K562 (cell line): Measurements from ENCODE around the gene ATP8A1. TPM values are rescaled to one million over a fixed set of nuclear protein-coding genes. Genes with fewer than 3 reads are reported as not detected.

Experiments
- ATAC-seq: fragments of 200-7000 bp; cut with Tn5 transposase; 3 replicates; pipeline ENCODE4 v1.9.1; 2020; ENCODE audit warnings: moderate library complexity
- BruUV-seq: library from RNA; stranded (reverse); fragments of 400-500 nt; replicated peaks from 2 replicates; lab custom pipeline; 2021; lab: Mats Ljungman, UMichigan
- CTCF ChIA-PET: fragments of 300-600 bp; formaldehyde crosslinking; extraction: SDS; loops from one replicate; lab custom pipeline; 2021; ENCODE audit warnings: low intra/inter-chr PET ratio; lab: Yijun Ruan, JAX
- POLR2A ChIA-PET: fragments of 300-600, 350-650 bp; sonication (Branson Sonifier 250); formaldehyde crosslinking; extraction: SDS; loops from one replicate; lab custom pipeline; 2021; ENCODE audit warnings: antibody characterized with exemption, inconsistent platforms; lab: Yijun Ruan, JAX
- DNase-seq, 4 experiments: peaks; one replicate each; pipeline versions ENCODE4 v3.0.0 to v3.0.0-alpha.2; 2011 to 2018; ENCODE audit warnings: low spot score in 3 of 4, mixed read lengths in 3 of 4; ENCODE audit errors: extremely low read depth in 1 of 4
- FAIRE-seq: peaks from 2 replicates; lab custom pipeline; 2011; peaks lifted over from hg19 to GRCh38; lab: Jason Lieb, UNC
- H2AFZ ChIP-seq: 2 replicates; pipeline ENCODE4 v1.6.0; 2011; ENCODE audit warnings: low read depth, low read length, control low read depth, inconsistent platforms
- H3K27ac ChIP-seq: fragments of 200-600 bp; 3 replicates; pipeline ENCODE4 v1.8.0; 2011; ENCODE audit warnings: low read depth, mild to moderate bottlenecking, control low read depth, inconsistent platforms, low read length, moderate library complexity, mixed read lengths; ENCODE audit errors: extremely low read depth
- H3K27me3 ChIP-seq, 2 experiments: fragments of 300-600 bp in 1 of 2; 2 replicates in 1 of 2; 3 replicates in 1 of 2; pipeline versions ENCODE4 v1.6.0 to v1.8.0; 2011; ENCODE audit warnings: inconsistent platforms in 2 of 2, low read length in 2 of 2, mild to moderate bottlenecking in 1 of 2, mixed read lengths in 1 of 2, moderate library complexity in 1 of 2; ENCODE audit not compliant: control insufficient read depth in 2 of 2, insufficient read depth in 2 of 2
- H3K36me3 ChIP-seq: fragments of 300-600 bp; 3 replicates; pipeline ENCODE4 v1.8.0; 2011; ENCODE audit warnings: mild to moderate bottlenecking, low read length, inconsistent platforms; ENCODE audit not compliant: control insufficient read depth, insufficient read depth
- H3K4me1 ChIP-seq, 2 experiments: fragments of 200-600 bp in 1 of 2; replicated peaks in 1 of 2; 2 replicates in 1 of 2; 3 replicates in 1 of 2; pipeline versions ENCODE4 v1.5.1 to v1.8.0; 2011; ENCODE audit warnings: inconsistent platforms in 2 of 2, low read length in 2 of 2, mild to moderate bottlenecking in 1 of 2, mixed read lengths in 1 of 2, moderate library complexity in 1 of 2; ENCODE audit not compliant: control insufficient read depth in 2 of 2, insufficient read depth in 2 of 2
- H3K4me2 ChIP-seq: 2 replicates; pipeline ENCODE4 v1.6.1; 2011; ENCODE audit warnings: low read length, control low read depth, inconsistent platforms, mixed read lengths; ENCODE audit not compliant: insufficient read depth
- H3K4me3 ChIP-seq: fragments of 200-600 bp; sonication (generic), shearing (Covaris generic); 2 replicates; pipeline ENCODE4 v1.5.1; 2016; ENCODE audit warnings: control low read depth, inconsistent platforms
- H3K79me2 ChIP-seq: fragments of 200-600 bp; 3 replicates; pipeline ENCODE4 v1.8.0; 2011; ENCODE audit warnings: low read length, inconsistent platforms; ENCODE audit not compliant: control insufficient read depth, insufficient read depth
- H3K9ac ChIP-seq, 2 experiments: 2 replicates each; pipeline versions ENCODE4 v1.6.0 to v1.6.1; 2011; ENCODE audit warnings: low read depth in 2 of 2, low read length in 2 of 2, control low read depth in 1 of 2, inconsistent platforms in 1 of 2, mild to moderate bottlenecking in 1 of 2, mixed read lengths in 1 of 2; ENCODE audit not compliant: insufficient read depth in 1 of 2
- H3K9me1 ChIP-seq: one replicate; pipeline ENCODE4 v1.6.0; 2011; ENCODE audit warnings: inconsistent platforms, mild to moderate bottlenecking, low read length, moderate library complexity; ENCODE audit not compliant: control insufficient read depth, insufficient read depth
- H3K9me3 ChIP-seq: replicated peaks from 2 replicates; pipeline ENCODE4 v1.5.1; 2011; ENCODE audit warnings: low read depth, low read length, inconsistent platforms; ENCODE audit not compliant: control insufficient read depth, insufficient read depth
- H4K20me1 ChIP-seq: replicated peaks from 2 replicates; pipeline ENCODE4 v1.6.1; 2011; ENCODE audit warnings: low read length, inconsistent platforms, mixed read lengths; ENCODE audit not compliant: control insufficient read depth, insufficient read depth
- CREM ChIP-seq: IDR thresholded peaks from 2 replicates; pipeline ENCODE4 v1.6.1; 2014; ENCODE audit warnings: antibody characterized with exemption, low read depth
- TAF7 ChIP-seq: fragments of 450-650 bp; IDR thresholded peaks from 2 replicates; pipeline ENCODE4 v1.6.1; 2016; ENCODE audit warnings: missing genetic modification characterization, missing compliant biosample characterization
- YY1 ChIP-seq, 3 experiments: IDR thresholded peaks; 2 replicates each; pipeline ENCODE4 v1.6.1; 2011; ENCODE audit warnings: low read length in 2 of 3, mild to moderate bottlenecking in 2 of 3, moderate library complexity in 2 of 3, borderline replicate concordance in 1 of 3, control low read depth in 1 of 3, low read depth in 1 of 3; ENCODE audit not compliant: insufficient read depth in 3 of 3, insufficient replicate concordance in 2 of 3, control insufficient read depth in 1 of 3, insufficient read length in 1 of 3; ENCODE audit errors: extremely low read depth in 1 of 3
- WGBS: fragments of 100-300 bp; shearing (Covaris generic); methylation state at CpG from one replicate; pipeline ENCODE4 v1.1.6; 2016; ENCODE audit warnings: low coverage, mixed read lengths; ENCODE audit not compliant: insufficient coverage; ENCODE audit errors: missing lambda C conversion rate; 5-methylcytosine and 5-hydroxymethylcytosine counted together
- in situ Hi-C: fragments of 300-500 bp; cut with MboI; formaldehyde crosslinking; loops from 4 replicates; pipeline ENCODE4 v1.15.0; 2018; ENCODE audit warnings: inconsistent platforms, mixed read lengths
- intact Hi-C: fragments of 100-400 bp; cut with micrococcal nuclease; formaldehyde crosslinking; loops from 2 replicates; pipeline ENCODE4 v1.14.2; 2022
- polyA plus RNA-seq, 8 experiments: library from polyadenylated mRNA; depleted of rRNA in 4 of 8; stranded (reverse) in 5 of 8; unstranded in 3 of 8; fragments of >200 nt; fragmentation: Nextera tagmentation in 2 of 8; fragmentation: Illumina TruSeq in 1 of 8; extraction: Ambion mirVana in 2 of 8; extraction: Trizol in 1 of 8; gene quantifications; 2 replicates each; pipeline versions ENCODE4 v1.2.1 to v1.2.3, GENCODE V29; 2011 to 2014; ENCODE audit warnings: inconsistent platforms in 1 of 8, missing spikeins in 1 of 8
- total RNA-seq, 7 experiments: library from RNA; depleted of rRNA in 6 of 7; stranded (reverse); fragments of >200 nt in 6 of 7; fragmentation: Illumina TruSeq in 2 of 7; extraction: Trizol in 2 of 7; gene quantifications; 2 replicates each; pipeline versions ENCODE4 v1.2.1 to v1.2.3, GENCODE V29; 2011 to 2021; ENCODE audit warnings: low replicate concordance in 1 of 7
- TF ChIP-seq, protein P1 (sequence below): sonication (generic); formaldehyde crosslinking; IDR thresholded peaks from 2 replicates; pipeline ENCODE4 v1.9.0; 2022; ENCODE audit warnings: mild to moderate bottlenecking, missing genetic modification reagents

Gene ATP8A1
- total and polyA plus RNA-seq, 9 of the 15 experiments (the other 6 are each of a cell fraction or from before 2014, with no cell fraction given), result 0.05 to 0.29 (median 0.07) TPM; not detected in 2

DNA sequence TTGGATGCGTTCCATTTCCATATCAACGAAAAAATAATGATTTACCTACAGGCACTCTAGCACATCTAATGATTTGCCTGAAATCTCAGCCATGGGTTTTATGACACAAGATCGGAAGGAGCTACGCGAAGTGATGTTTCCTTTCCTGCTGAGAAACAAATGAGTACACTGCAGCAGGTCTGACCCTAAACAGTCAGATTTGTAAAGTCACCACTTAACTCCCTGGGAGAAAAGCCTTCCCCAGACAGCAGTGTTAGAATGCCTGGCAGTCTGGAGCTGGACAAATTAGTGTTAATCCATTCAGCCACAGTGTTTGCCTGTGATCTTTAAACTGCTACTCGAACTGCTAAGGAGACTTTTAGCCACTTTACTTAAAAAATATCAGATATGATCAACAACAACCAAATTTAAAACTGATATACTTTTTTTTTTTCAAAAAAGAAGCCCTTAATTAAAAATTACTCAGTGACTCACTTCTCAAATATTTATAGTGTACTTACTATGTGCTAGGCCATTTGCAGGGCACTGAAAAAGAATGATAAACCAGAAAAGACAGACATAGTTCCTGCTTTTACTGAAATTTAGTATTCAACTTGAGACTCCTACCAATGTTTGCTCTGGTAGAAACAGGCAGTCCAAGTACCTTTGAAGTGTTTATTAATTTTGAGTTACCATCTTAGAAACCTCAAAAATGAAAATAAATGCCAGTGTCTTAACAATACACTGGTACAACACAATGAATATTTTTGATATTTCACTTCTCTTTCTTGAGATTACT, 155.1 kb downstream of the ATP8A1 start:
- FAIRE-seq, result no peak
- H4K20me1 ChIP-seq, result no peaks in the 10 kb centered on the region
- H2AFZ ChIP-seq, result no peak overlapping the region
- BruUV-seq, result no TSS peak
- no peaks in the 10 kb centered on the region for H3K9me1 ChIP-seq
- in situ Hi-C loops (loop anchor here (25.0 kb wide), 2 partner anchors 540 to 815 kb away; no protein-coding TSS in a partner anchor), intact Hi-C loops (no loop called here)
- no peaks in the 10 kb centered on the region for H3K4me1 ChIP-seq
- H3K79me2 ChIP-seq, result no peaks in the 10 kb centered on the region
- WGBS, result 2% methylated on average over 6 of the region's 6 CpGs
- TF ChIP-seq YY1 (IDR thresholded peaks at IDR 0.05; ENCODE audit: borderline replicate concordance in 1 of 3, control insufficient read depth in 1 of 3, extremely low read depth in 1 of 3, insufficient read depth in 3 of 3, insufficient read length in 1 of 3, insufficient replicate concordance in 2 of 3, low read depth in 1 of 3, low read length in 2 of 3), result no peak
- no peak for TF ChIP-seq CREM
- TF ChIP-seq, protein P1, sequence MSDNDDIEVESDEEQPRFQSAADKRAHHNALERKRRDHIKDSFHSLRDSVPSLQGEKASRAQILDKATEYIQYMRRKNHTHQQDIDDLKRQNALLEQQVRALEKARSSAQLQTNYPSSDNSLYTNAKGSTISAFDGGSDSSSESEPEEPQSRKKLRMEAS (CRISPR knock-in tag), result no peak
- no peak for TF ChIP-seq TAF7 (tag)
- no peak overlapping the region for H3K4me3 ChIP-seq
- no peaks in the 10 kb centered on the region for H3K36me3 ChIP-seq
- H3K4me2 ChIP-seq, result no peak overlapping the region
- no peak for DNase-seq
- ChIA-PET POLR2A (interaction anchor here (0.8 kb wide), 1 partner anchor 205 kb away, joined by 3 read pairs; no protein-coding TSS in a partner anchor), CTCF (no interaction called here)
- no peaks in the 10 kb centered on the region for H3K9me3 ChIP-seq
- no peaks in the 10 kb centered on the region for H3K27me3 ChIP-seq
- no peak for ATAC-seq
- H3K9ac ChIP-seq, result no peak overlapping the region
- H3K27ac ChIP-seq, result no peak overlapping the region
